ENCODE data around the gene EHBP1.

DNA sequence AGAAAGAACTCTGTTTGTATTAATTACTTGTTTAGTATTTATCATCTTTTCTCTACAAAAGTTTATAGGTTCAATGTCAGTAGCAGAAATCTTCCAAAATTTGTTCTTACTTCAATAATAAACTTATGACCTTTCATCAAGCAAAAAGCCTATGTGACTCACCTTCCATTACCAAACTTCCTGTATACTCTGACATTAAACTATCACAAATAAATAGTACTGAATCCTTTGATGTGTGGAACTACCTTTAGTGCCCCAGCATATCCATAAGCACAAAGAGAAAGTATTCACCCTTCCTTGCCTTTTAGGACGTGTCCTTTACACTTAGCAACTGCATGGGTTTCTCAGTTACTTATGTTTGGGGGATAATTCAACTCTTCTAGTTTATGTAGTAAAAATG, 166.0 kb downstream of the EHBP1 start:
- TF ChIP-seq CTCF (IDR thresholded peaks at IDR 0.05), result no peak
- TF ChIP-seq POLR2A (IDR thresholded peaks at IDR 0.05), result no peak

Measured in uterus (tissue), 2 donors.